ENCODE data around the gene OR51I2. TPM values are rescaled to one million over a fixed set of nuclear protein-coding genes. Genes with fewer than 3 reads are reported as not detected.

OR51I2 gene, protein sequence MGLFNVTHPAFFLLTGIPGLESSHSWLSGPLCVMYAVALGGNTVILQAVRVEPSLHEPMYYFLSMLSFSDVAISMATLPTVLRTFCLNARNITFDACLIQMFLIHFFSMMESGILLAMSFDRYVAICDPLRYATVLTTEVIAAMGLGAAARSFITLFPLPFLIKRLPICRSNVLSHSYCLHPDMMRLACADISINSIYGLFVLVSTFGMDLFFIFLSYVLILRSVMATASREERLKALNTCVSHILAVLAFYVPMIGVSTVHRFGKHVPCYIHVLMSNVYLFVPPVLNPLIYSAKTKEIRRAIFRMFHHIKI
- total RNA-seq = not detected

DNA sequence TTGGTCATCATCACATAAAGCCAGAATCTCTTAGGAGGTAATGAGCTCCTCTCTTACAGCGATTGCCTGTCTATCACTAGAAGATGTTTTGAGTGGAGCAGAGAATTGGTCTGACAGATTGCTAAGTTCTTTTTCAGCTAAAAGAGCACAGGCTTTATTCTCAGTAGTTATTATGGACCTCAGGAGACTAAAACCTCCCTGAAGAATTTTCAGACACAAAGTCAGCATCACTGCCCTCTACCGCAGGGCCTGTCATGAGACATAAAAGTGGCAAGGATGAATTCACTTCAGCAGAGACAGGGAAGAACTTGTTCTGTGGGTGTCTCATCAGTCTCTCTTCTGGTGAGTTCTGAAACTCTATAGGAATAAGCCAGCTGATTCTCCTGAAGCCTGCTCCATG, at the start of gene OR51I2:
OR51I2 (plus strand) TSS at position 301 of the 400 bp plus-strand sequence. CDS start 4,166 bp downstream, outside the sequence.
- no peak for ATAC-seq

DNA sequence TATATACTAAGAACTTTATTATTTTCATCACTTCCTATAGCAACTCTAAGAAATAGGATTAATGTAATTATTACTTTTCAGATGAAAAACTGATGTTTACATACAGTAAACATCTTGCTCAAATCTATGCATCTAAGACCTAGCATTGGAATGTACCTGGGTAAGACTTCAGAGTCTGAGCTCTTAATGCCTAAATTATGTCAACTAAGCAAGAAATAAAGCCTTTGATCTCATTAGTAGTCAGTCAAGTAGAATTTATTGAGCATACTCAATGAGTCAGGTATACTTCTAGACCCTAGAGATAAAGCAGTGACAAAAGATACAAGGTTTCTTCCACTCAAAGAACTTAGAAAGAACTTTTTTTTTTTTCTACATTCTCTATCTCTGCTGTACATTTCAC, 44.0 kb upstream of the OR51I2 start:
- ATAC-seq = no peak

DNA sequence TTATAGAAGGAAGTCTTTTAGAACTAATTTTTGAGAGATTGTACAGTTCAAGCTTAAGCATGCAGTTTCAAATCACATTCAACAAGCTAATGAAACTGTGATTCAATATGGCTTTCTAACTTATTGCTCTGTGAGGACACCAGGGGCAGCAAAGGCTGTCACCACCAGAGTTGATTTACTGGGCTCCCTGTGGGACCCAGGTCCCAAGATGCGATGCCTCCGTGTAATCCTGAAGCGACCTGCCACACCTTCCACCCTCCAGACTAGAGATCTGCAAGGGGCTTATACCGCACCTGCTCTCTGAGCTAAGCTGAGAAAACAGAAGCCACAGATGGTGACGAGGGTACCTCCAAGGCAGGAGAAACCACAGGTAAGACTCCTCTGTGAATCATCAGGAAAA, 28.1 kb upstream of the OR51I2 start:
- no peak for ATAC-seq

DNA sequence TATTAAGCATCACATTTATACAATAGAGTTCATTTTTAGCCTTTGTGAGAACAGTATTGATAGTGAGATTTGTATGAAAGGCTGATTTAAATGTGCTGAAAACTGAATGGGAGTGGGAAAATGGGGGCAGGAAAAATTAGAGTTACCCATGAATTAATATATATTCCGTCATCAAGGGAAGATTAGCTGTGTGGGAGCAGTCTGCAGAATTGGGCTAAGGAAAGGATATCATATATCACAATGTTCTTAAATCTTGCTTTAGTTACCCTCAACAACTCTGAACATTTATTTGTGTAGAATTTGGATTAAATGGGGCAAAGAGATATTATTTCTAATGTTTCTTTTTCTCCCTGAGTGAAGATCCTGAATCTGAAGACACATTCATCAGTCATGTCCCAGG, 27.3 kb upstream of the OR51I2 start, which contains the start of gene OR51Q1:
OR51Q1 (plus strand) TSS at position 301 of the 400 bp plus-strand sequence; CDS start at position 391, 90 bp downstream.
- ATAC-seq = no peak

DNA sequence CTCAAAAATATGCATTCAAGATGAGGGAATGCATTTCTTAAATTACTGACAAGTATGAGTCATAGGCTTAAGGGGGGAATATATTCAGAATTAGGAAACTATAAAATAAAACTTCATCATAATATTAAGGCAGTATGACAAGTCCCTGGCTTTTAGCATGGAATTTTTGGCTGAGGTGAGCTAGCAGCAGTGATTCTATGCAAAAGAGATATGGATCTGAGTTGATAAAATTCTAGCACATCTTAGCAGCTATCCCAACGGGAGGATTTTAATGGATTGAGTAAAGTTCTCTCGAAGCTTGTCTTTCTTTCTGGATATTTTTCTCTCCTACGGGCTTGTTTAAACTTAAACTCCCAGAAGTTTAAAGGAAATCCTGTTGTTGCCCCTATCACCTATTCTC, 26.0 kb upstream of the OR51I2 start:
- ATAC-seq = no peak

DNA sequence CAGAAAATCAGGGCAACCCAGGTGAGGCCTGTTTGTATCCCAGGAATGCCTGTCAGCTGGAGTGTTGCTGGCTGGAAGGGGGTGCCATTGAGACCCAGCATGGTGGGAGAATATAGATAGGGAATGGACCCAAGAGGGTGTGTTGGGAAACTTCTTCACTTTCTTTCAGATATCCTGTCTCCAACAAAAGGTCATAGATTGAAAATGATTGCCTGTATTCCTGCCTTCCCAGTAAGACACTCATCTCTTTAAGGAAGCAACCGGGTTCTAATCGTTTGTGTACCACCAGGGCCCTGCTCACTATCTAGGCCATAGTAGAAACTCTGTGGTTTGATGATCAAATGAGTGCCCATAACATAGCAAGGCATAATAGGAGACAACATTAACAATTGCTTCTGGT, 7.7 kb upstream of the OR51I2 start, which contains the start of gene OR51I1:
OR51I1 (minus strand) TSS at position 101 of the 400 bp plus-strand sequence; CDS start at position 101, 0 bp downstream.
- no peak for ATAC-seq

DNA sequence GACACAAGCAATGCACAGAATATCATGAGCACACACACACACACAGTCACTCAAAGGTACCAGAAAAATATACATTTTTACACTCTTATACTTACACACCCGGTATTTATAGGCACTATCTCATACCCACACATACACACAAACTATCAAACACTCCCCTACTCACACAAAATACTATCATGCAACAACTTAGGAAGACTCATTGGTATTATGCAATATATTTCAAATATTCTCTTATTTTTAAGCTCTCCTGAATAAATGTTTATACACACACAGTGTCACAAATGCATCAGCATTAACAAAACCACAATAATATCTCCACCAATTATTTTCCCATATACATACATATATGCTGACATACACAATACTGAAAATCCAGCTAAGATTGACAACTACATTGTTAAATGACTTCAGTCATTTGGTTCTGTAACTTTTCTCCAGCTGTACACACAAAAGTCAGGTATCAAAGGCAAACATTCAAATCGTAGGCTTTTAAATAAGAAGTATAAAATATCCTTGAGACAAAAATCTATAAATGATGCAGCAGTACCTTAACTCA, 5.2 kb upstream of the OR51I2 start:
- ATAC-seq = no peak

DNA sequence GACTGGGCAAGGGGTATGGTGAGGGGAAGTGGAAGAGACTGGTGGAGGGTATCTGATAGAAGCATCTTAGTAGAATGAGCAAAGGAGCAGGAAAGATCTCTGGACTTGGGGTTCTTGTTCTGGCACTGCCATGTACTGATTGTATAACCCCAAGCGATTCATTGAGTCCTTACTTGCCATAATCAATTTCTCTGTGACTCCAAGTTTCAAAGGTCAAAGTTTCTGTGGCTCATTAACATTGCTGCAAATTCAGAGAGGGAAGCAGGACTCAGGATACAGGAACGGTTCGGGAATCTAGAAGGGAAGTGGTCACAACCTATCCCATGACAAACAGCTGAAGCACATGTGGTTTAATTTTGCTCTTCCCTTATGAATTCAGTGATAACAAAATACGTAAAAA, 309 bp downstream of the OR51I2 start:
- ATAC-seq = no peak

DNA sequence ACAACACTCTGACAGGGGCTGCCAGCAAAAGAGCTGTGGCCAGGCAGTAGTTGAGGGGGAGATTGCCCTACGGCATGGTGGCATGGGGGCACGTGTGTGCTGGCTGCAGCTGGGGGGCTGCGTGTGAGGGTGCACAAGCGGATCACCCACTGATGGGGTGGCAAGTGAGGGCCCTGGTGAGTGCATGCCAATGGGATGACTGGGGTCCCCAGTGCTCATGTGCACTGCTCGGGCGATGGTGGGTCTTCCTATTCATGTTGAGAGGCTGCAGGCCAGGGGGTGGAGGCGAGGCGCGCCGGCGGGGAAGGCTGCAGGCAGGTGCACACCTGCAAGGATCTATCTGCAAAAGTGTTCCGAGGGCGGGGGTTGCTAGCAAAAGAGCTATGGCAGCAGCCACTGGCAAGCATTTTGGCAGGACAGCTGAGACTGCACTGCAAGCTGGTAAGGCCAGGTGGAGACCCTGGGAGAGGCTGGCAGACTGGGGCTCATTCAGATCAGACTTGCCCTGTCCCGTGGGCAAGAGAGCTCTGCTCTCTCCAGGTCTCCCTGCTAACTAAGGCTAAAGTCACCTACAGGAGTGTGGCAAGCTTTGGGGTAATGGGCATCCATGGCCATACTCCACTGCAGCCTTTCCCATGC, 12.0 kb downstream of the OR51I2 start:
- ATAC-seq = no peak

DNA sequence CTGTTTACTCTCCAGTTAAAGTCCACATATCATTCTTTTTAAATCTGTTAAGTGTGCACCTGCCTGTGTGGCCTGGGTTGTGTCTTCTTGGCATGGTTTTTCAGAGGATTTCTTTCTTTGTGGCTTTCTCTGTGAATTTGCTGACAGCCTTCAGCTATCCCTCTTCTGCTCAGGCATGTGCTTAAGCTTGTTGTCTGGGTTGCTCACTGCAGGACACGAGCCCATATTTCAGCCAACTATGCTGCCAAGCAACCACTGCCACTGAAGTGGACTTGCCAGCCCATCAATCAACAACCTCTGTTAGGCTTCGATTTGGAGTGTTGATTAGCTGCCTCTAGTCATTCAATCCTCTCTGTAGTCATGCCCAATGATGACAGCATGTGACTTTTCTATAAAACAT, 18.4 kb downstream of the OR51I2 start:
- ATAC-seq = no peak

DNA sequence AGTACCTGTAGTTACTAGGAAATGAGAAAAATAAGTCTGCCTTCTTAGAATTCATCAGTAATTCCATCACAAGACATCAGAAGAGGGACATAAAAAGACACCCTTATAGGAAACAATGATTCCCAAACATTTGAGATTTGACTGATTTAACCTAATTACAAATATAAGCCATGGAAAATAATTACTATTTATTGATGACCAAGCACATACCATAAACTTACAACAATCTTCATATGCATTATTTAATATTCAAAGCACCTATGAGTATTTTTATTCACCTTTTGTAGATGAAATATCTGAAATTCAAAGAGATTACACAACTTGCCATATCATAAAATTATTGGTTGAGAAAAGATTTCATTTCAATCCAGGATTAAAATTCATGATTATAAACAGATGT, 24.8 kb downstream of the OR51I2 start:
- ATAC-seq = no peak

DNA sequence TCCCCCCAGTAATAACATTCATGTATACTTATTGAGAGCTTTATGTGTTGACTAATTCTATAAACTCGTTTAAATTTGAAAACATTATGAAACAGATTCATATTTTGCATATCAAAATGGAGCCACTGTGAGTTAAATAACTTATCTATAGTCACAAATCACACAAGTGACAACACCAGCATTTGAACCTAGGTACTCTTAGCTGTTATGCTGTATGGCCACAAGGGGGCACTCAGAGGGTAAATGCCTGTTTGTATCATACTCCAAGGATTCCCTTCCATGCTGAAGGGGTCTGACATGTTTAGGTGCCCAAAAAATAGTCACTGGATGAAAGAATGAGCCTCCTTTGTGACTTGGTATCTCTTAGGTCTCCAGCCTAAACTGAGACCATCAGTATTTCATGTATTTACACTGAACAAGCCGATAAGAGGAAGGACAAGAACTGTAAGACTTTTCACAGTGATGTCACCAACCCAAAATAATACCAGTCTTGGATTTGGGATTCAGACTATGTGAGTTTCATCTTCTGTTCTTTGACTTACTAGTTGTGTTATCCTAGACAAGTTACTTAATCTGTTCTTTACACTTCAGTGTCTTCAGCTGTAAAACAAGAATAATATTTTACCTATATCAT, 27.2 kb downstream of the OR51I2 start:
- peak; percentile 58 for ATAC-seq

DNA sequence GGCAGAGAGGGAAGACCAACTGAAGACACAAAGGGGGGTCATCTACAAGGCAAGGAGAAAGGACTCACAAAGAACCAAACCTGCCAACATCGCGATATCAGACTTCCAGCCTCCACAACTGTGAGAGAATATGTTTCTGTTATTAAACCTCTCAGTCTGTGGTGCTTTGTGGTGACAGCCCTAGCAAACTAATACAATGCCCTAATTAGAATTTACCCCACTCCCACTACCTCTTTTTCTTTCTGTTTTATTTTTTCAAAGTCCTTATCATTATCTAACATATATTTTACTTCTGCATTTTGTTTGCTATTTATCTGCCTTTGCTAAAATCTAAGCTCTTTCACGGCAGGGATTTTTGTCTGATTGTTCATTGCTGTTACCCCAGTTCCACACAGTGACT, 36.9 kb downstream of the OR51I2 start:
- no peak for ATAC-seq

DNA sequence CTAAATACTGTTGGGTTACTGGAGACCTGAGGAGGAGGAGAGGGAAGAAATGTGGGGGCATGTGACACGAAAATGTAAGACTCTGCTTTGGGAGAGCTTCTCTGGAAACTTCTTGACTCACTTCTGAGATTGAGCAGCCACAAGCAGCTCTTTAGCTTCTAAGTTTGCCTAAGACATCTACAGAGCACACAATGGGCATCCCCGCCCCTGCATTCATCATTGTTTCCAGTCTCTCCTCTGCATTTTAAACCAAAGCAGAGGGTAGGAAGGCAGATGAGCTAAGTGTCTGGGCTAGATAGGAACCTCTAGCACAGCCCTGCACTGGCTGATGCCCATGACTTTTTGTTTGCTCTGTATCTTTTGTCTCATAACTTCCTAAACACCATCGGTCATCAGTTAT, 37.3 kb downstream of the OR51I2 start:
- ATAC-seq = no peak

DNA sequence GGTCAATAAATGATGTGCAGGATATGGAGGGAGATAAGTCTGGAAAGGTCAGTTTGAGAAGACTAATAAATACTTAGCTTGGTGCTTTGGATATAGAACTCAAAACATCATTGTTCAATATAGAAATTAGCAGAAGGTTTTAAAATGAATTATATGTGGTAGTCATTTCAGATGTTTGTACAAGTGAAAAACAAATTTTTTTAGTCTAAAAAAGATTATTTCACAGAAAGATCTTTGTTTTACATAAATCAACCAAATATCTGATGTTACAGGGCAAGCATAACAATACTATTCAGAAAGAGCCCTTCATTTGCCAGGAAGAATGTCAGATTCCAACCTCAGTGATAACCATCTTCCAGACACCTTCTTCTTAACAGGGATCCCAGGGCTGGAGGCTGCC, 39.3 kb downstream of the OR51I2 start, which contains the start of gene OR52D1:
OR52D1 (plus strand) TSS at position 301 of the 400 bp plus-strand sequence; CDS start at position 323, 22 bp downstream.
- ATAC-seq = no peak

DNA sequence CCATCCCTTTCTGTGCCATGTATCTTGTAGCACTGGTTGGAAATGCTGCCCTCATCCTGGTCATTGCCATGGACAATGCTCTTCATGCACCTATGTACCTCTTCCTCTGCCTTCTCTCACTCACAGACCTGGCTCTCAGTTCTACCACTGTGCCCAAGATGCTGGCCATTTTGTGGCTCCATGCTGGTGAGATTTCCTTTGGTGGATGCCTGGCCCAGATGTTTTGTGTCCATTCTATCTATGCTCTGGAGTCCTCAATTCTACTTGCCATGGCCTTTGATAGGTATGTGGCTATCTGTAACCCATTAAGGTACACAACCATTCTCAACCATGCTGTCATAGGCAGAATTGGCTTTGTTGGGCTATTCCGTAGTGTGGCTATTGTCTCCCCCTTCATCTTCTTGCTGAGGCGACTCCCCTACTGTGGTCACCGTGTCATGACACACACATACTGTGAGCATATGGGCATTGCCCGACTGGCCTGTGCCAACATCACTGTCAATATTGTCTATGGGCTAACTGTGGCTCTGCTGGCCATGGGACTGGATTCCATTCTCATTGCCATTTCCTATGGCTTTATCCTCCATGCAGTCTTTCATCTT, 39.8 kb downstream of the OR51I2 start:
- ATAC-seq = no peak

DNA sequence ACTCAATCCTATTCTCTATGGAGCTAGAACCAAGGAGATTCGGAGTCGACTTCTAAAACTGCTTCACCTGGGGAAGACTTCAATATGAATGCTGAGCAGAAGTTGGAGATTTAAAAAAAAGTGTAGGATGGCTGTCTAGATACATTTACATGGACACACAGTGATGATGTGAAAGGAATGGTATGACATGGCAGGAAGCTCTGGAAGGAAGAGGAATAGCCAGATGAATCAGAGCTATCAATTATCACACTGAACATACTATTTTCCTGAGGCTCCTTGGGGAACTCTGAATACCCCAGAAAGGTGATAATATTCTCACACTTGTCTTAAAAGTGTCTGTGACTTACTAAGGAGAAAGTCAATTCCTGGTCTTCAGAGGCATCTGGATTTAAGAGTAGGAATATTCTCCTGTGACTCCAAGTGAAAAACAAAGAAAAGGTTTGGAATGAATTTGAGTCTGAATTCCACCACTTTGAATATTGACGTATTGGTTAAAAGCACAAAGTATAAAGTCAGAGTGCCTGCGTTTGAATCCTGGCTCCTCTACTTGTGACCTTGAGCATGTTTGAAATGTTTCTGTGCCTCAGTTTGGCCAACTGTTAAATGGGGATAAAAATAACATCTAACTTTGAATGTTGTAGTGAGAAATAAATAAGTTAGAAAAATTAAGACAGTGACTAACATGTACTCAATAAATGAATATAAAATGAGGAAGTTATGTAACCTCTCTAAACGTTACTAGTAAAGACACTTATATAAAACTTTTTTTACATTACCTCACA, 40.6 kb downstream of the OR51I2 start:
- no peak for ATAC-seq

DNA sequence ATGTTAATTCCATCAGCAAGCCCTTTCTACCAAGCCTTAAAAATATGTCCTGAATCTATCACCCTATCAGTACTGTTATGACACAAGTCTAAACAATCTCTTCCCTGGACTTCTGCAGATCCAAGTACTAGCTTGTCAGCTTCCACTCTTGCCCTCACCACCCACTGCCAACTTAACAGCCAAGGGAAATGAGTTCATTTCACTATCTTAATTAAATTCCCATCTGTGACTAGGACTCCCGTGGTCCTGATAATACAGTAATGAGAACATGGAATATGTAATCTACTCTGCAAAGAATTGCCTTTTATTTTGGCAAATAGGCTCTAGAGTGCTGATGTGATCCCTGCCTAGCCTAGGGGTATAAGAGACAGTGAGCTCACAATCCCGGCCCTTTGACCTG, 50.5 kb downstream of the OR51I2 start:
- ATAC-seq = no peak

DNA sequence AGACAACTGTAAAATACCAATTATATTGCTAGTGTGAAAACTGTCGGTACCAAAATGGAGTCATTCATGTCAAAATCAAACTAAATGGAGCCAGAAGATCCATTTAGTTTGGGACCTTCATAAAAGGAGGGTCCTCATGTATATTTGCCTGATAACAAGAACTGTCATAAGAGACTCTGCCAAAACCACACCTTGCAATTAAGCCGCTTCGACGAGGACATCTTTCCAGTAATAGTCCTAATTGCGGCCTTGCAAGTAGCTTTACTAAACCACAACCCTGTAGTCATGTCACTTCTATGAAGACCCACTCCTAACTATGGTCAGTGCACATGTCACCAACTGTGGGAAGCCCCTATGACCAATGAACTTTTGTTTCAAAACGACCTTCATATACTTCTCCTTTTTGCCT, 51.3 kb downstream of the OR51I2 start:
- no peak for ATAC-seq

DNA sequence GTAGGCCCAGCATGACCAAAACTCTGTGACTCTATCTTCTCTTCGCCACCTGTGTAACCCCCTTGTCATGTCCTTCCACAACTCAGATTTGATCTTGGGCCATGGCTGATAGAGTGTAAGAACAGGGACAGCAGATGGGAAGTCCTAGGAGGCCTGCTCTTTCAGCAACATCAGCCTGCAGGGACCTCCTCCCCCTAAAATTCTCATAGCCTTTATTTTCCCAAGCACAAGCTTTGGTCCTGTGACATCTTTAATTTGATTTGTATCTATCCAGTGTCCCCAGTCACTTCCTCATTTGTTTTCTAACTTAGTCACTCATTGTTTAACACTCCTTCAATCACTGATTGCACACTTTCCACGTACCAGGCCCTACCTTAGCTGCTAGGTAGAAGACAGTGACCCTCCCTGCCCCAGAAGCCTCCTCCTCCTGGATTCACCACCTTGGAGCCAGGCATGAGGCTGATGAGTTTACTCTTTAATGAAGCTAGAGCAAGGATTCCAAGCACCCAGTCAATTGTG, 55.3 kb downstream of the OR51I2 start:
- ATAC-seq = no peak

DNA sequence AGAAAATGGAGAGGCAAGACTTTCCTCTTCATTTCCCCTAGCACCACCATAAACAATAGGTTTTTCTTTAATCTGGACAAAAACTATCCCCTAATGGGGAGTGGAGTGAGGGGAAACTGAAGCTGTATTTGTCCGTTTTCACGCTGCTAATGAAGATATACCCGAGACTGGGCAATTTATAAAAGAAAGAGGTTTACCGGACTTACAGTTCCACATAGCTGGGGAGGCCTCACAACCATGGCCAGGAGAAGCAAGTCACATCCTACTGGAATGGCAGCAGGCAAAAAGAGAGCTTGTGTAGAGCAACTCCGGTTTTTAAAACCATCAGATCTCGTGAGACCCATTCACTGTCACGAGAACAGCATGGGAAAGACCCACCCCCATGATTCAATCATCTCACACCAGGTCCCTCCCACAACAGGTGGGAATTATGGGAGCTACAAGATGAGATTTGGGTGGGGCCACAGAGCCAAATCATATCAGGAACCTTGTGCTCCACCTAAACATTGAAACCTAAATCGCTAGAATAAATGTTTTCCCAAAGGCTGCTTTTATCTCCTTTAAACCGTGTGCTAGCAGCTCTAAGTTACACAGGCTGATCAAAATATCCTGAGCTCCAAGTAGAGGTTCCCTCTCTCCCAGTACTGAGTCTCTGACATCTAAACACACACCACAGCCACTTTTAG, 56.4 kb downstream of the OR51I2 start:
- ATAC-seq = no peak
